HG03378 (cell line): Measurements from ENCODE around the gene PTCD3.

Experiments used
- ATAC-seq: cut with Tn5 transposase; IDR thresholded peaks from one replicate; pipeline ENCODE4 v1.9.1; 2021; ENCODE audit warnings: mild to moderate bottlenecking, moderate library complexity; ENCODE audit not compliant: unreplicated experiment

PTCD3 gene

DNA sequence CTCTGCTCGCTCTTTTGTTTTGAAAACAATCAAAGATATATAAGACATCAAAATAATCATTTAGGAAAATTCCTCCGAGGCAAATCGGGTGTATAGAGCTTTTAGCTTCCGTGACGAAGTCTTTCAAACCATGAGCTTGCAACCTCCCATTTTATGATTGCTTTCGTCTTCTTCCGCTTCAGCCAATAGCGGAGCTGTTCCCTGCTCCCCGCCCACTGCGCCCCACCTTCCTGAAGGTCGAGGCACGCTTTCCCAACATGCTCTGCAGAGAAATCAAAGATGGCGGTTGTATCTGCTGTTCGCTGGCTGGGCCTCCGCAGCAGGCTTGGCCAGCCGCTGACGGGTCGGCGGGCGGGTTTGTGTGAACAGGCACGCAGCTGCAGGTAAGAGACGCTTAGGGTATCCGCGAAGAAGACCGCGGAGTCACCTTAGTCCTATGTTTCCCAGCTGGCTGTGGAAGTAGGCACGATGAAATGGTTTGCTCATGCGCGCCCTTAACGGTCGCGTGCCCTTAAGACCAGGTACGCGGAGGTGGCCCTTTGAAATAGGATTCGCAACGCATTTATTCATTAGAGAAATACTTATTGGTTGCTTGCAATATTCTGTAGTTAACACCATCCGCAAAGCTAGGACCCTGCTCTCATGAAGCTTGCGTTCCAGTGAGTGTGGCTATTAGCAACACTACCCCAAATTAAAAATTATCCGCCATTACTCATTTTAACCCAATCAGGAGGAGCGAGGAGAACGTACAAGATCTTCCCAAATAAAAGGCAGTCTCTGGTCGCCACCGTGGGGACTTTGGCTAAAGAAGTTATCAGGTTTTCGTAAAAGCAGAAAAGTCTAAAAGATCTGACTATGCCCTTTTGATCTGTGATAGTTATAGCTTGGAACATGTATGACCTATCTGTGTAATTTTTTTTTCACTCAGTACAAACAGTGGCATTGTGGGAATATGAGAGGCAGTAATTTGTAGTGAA lies at the start of gene PTCD3:
PTCD3 (plus strand) TSS at position 267 of the 977 bp plus-strand sequence; CDS start at position 280, 13 bp downstream.
- ATAC-seq = peak; percentile 87

DNA sequence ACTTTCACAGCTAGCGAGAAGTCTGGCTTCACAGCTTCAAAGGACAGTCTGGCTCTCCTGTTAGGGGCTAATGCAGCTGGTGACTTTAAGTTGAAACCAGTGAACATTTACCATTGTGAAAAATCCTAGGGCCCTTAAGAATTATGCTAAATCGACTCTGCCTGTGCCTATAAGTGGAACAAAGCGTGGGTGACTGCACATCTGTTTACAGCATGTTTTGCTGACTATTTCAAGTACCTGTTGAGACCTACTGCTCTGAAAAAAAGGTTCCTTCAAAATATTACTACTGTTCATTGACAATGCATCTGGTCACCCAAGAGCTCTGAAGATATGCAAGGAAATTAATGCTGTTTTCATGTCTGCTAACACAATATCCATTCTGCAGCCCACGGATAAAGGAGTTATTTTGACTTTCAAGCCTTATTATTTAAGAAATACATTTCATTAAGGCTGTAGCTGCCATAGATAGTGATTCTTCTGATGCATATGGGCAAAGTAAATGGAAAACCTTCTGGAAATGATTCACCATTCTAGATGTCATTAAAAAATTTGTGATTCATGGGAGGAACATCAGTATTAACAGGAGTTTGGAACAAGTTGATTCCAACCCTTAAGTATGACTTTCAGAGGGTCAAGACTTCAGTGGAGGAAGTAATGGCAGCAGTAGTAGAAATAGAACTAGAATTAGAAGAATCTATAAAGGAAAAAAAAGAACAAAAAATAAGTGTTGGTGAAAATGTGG lies 49.3 kb upstream of the PTCD3 start:
- no peak for ATAC-seq

DNA sequence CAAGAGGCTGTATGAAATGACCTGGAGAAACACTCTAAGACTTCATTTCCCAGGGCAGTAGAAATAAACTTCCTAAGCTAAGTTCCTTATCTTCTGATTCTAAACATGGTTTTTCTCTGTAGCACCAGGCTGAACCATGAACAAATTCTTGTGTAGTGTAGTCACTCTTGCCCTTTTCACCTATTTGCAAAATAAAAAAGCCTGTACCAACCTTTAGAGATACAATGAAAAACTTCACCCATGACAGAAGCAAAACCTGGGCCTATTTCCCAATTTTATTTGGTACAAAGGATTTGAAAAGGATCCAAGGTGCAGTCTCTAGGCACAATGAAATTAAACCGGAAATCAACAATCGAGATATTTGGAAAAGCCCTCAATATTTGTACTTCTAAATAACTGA lies 44.0 kb upstream of the PTCD3 start:
- no peak for ATAC-seq

DNA sequence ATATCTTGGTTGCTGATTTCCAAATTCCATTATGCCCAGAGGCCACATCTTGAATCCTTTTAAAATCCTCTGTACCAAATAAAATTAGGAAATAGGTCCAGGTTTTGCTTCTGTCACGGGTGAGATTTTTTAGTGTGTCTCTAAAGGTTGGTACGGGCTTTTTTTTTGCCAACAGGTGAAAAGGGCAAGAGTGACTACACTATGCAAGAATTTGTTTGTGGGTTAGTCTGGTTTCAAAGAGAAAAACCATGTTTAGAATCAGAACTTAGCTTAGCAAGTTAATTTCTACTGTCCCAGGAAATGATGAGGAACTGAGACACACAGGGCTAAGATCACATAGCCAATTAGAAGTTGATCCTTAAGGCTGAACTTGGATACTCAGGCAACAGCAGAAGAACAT lies 42.0 kb upstream of the PTCD3 start:
- ATAC-seq = no peak

DNA sequence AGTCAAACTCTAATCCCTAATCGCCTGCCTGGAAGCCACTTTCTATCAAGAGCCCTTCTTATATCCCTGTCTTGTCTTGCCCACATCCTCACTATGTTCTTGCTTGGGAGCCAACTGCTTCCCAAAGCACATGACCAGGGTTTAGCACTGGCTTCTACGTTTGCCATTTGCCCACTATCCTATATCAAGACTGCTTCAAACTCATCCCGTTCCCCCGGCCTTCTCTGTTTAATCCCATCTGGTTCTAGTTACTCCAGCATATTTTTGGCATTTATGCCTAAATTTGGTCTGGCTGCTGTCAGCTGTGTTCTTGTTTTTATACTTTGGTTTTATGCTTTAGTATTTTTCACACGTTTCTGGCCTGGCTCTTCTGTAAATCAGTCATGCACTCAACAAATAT lies 40.5 kb upstream of the PTCD3 start:
- no peak for ATAC-seq

DNA sequence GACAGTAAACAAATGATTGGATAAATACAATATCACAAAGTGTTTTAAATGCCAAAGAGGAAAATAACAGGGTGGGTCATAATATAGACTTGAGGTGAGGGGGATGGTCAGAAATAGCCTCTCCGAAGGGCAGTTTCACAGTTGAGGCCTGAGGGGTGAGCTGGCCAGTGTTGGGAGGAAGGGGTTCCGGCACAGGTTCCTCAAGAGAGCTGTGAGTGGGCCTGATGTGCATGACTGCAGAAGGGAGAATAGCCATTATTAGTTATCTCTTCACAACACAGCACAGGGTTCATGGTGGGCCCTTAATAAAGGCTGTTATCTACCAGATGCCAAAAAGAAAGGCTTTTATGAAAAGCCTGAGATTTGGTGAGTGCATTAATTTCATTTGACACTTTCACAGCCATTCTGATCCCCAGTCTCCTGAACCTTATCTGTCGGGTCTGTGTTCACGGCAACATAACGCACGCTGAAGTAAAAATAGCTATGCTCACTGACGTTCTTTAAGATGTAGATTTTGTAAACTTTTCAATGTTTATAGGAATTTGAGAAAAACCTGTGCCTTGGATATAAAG lies 39.9 kb upstream of the PTCD3 start:
- ATAC-seq = no peak

DNA sequence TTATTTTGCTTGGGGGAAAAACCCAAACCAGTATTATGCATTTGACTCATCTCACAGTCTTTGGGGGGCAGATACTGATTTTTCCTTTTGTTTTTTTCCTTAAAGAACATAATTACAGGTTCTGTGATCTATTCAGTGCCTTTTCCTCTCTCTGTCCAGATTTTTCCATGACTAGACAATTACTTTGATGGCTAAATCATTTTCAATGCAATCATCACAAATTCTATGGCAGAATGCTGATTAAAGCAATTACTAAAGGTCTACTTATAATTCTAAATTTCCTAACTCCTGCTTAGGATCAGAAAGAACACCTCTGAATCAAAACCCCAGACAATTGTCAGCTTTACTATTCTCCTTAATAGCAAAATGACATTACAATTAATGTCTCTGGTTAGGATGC lies 39.1 kb upstream of the PTCD3 start:
- no peak for ATAC-seq

DNA sequence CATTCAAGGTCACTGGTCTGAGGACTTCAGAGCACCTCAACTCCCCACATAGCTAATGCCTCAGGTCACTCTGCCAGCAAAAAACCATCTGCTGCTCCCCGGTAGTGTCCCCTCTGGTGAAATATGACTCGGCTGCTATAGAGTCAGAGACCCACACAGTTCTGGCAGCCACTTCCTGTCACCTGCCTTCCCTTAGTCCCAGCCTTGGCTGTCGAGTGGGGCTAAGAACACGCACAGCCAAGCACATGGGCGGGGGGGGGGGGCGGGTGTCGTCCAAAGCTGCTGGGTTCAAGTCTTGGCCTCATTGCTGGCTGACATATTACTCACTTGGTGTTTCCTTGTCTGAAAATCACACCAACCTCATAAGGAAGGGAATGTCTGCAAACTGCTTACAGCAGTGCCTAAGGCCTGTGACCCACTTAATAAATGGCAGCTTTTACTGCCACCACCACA lies 37.9 kb upstream of the PTCD3 start:
- peak; percentile 58 for ATAC-seq

DNA sequence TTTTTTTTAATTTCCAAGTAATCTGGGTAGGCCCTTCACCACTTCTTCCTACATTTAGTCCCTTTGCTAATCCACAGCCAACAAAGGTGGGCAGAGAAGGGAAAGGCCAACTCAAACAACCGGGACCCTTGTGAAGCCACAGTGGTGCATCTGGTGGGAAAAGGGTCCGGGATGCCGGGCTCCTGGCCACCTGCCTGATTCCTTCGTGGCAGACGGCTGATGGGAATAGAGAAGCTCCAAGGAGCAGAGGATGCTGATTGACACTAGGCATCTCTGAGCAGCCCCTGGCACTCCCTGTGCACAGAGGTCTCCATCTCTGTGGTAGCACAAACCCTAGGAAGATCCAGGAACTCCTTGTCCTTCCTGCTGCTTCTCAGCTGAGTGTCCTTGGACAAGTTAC lies 37.4 kb upstream of the PTCD3 start:
- no peak for ATAC-seq

DNA sequence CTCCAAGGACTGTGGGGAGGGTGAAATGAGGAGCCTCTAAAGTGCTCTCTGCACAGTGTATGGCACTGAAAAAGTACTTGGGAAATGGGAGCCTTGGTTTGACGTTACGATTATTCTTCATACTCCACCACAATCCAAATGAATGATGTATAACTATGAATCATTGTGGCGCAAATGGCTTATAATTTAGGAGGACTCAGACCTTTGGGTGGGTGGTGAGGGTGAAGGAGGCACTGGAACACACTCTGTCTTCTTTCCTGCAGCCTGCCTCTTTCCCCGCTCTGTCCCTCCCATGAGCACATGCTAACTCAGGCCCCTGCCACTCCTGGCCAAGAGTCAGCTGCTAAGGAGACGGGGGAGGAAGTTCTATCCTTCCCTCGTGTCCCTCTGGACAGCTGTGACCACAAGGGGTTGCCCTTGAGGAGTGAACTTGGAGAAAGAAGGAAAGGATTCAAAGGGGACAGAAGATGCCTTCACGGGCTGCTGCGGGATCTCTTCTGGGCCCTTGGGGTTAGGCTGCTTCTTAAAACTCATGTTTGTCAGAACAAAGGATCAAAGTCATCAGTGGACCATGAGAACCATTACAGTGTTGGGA lies 36.8 kb upstream of the PTCD3 start:
- ATAC-seq = no peak

DNA sequence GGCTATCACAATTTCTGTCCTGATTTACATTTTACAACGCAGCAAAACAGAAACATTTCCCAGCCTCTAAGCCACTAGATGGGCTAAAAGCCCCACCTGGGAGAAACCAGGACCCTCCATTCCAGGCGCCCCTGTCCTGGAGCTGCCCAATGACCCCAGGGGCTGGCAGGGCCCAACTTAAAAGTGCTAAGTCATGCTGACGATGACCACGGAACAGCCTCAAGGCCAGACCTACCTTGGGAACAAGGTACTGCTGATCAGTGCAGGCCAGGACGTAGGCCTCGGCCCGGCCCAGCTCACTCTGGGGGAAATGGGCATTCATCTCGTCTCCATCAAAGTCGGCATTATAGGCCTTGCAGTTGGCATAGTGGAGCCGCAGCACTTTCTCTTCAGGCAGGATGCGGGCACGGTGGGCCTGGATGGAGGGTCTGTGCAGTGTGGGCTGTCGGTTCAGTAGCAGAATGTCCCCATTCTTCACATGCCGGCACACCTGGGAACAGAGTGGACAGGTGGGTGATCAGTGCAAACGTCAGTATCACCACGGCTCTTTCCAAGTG lies 36.2 kb upstream of the PTCD3 start:
- ATAC-seq = no peak

DNA sequence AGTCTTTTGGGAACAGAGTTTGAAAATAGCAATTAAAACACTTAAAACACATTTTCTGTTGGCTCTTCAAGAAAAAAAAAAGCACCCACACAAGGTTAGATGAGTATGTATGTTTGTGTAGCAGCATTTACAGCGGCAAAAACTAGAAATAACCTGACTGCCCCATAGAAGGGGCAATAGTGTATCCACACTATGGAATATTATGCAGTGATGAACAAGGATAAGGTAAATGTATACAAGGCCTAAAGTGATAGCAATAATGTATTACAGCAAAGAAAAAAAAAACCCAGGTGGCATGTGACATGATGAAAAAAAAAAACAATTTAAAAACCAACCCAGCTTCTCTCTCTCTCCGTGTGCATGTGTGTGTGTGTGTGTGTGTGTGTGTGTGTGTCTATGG lies 35.2 kb upstream of the PTCD3 start:
- no peak for ATAC-seq

DNA sequence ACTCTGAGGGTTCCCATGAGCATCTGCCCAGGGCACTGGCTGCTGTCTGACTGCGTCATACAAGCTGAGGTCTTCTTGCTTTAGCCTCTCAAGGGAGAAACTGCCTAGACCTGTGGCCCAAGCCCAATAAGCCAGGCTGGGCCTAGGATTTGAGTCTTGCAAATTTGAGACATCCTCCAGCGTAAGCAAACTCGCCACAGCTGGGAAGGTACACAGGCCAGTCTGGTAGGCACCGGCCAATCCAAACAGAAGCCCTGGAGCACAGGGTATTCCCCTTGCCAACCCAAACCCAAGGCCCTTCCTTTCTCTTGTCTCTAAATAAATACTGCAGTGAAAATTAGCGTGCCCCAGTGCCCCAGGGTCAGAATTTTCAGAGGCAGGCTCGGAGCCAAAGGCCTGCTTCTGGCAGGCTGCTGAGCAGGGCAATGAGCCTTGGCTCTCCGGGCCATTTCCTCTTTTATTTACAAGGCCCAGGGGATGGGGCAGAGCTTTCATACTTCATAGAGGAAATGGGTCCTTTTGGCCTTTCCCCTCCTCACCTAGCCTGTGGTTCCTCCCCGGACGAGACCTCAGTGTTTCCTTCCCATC lies 33.7 kb upstream of the PTCD3 start:
- ATAC-seq = peak; percentile 67

DNA sequence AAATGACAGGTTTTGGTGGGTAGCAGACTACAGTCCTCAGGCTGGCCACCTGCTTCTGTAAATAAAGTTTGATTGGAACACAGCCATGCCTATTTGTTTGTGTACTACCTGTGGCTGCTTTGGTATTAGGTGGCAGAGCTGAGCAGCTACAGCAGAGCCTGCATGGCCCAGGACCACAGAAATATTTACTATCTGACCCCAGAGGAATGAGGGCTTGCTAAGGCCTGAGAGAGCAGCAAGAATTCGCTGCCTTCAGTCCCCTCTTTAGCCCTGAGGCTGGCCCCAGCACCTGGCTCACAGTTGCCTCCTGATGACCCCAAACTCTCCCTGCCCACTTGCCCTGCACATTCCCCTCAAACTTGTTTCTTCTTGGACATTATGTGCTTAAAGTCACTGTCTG lies 32.8 kb upstream of the PTCD3 start:
- no peak for ATAC-seq

DNA sequence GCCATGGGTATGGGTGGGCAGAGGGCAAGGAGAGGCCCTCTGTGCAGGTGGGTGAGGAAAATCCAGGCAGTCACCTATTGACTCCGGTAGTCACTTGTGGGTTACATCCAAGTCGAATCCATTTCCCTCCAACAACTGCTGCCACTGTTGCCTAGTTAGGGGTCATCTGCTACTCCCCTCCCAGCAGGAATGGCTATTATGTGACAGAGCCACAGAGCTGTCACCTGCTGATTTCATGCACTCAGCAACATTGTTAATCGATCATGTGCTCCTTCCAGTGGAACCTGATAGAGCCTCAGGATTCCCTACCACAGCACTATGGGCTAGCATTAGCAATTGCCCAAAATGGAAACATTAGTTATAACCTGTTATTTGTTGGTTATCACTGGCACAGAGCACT lies 31.8 kb upstream of the PTCD3 start:
- ATAC-seq = no peak

DNA sequence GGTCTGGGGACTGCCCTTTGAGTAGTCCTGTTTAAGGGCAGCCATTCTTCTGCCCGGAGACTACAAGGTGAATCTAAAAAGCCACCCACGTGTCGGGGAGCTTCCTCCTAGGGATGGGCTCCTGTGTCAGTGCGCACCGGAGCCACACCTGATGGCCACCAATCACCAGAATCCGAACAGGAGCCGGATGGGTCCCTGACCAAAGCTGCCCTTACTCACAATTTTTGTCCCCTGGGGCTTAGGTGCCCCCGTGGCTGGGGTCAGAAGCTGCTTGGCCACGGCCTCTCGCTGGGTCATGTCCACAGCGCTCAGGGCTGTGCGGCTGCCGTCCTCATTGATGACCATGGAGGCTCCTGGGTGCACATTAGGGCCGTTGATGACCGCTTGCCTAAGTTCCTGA lies 31.2 kb upstream of the PTCD3 start:
- ATAC-seq = no peak

DNA sequence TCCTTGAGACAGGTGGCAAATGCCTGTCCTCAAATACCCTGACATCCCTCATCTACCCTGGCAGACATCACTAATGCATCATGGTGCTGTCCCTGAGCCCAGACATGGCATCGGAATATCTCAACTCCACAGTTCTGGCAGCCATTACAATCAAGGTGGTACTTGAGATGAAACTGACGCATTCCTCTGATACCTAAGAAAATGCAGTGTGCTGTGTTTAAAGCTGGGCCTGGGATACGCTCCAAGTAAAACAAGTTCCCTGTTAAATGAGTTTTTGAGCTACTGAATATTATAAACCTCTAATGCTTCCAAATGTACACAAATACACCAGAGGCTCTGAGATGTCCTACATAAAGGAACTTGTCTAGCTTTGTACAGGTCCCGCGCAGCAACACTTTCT lies 30.1 kb upstream of the PTCD3 start:
- no peak for ATAC-seq

DNA sequence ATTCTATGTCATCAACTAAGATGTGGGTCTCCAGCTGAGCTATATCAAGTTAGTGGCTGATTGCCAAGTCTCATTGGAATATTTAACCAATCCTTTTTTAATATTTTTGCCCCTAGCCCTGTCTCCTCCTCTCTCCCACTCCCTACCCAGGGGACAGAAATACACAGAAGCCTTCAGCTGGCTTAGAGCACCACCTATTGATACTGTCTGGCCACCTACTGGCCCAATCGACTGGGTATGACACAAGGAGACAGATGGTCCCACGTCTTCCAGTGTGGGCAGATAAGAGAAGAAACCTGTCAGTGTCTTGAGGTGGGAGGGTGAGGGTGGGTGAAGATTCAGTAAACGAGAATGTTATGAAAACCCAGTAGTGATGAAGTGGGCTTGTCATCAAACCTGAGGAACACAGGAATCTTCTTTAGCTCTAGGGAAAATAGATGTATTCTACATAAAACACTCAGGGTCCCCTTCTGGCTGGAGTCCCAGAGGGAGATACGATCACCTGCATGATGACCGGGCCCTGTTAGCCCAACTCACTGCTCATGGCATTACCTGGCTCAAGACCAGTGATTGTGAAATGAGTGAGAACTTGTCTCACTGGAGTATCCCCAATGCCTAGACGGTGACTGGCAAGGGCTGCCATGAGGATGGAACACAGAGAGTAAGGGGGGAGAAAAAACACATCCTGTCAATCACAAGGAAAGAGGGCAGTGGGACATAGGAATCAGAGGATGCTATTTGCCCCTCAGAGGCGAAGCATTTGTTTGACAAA lies 27.1 kb upstream of the PTCD3 start:
- no peak for ATAC-seq

DNA sequence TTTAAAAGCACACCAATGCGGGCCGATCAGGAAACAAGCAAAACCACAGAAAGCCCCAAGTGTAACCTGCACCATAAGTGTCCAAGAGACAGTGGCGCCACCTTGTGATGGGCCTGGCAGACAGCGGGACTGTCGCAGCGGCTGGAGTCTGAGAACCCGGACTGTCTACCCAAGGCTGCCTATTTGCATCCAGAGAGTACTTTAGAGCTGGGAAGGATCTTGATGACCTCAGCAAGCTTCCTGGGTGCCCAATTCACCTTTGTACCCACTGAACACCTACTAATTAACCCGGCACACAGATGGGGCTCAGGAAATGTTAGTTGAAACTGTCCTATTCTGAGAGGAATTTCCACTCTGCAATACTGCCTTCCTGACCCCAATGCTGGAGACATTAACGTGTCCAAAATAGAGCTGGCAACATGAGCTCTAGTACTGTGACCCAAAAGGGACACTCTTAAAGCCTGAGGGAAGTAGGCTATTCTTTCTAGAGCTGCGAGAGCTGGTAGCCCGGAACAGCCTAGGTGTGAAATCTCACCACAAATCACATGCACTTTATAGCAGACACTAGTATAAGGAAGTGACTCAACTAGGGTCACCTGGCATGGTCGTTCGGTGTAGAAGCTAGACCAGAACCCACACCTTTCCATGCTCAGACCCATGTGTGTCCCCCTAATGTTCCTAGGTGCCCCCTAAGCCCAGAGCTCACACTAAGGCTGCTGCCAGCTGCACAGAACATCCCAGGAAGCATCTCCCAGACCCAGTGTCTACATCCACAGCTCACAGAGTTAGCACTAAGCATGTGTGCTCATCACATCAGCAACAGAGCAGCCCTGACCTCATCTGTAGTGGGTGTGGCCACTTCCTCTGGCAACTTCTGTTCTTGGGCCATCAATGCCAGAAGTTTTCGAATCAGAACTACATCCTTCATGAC lies 25.8 kb upstream of the PTCD3 start:
- peak; percentile 70 for ATAC-seq
